Measurements from ENCODE around the gene IDI1. TPM values are rescaled to one million over a fixed set of nuclear protein-coding genes. Genes with fewer than 3 reads are reported as not detected.

Gene IDI1
- total and polyA plus RNA-seq, 4 experiments from 2014 or later = 30.3 to 45.4 (median 38.8) TPM

Other genes starting within 250 kb of the IDI1 start
- gene LARP4B, start 117.4 kb downstream of the IDI1 start, total RNA-seq = 10 to 100 TPM; 94.9 to 99.7 TPM
- 10 to 100 TPM; 13.0 to 28.9 TPM for gene LARP4B, start 117.4 kb downstream of the IDI1 start, polyA plus RNA-seq
- 10 to 100 TPM; 46.0 to 47.0 TPM for gene GTPBP4, start 60.7 kb downstream of the IDI1 start, total RNA-seq
- 10 to 100 TPM; 22.7 to 25.3 TPM for gene GTPBP4, start 60.7 kb downstream of the IDI1 start, polyA plus RNA-seq
- gene IDI2, start 23.3 kb downstream of the IDI1 start, total RNA-seq = not detected
- gene IDI2, start 23.3 kb downstream of the IDI1 start, polyA plus RNA-seq = not detected
- gene WDR37, start 7.3 kb upstream of the IDI1 start, total RNA-seq = 10 to 100 TPM; 41.7 to 42.5 TPM
- 10 to 100 TPM; 14.2 to 18.0 TPM for gene WDR37, start 7.3 kb upstream of the IDI1 start, polyA plus RNA-seq